Activated CD8-positive, alpha-beta T cell treated with anti-CD3 and anti-CD28 coated beads, Interleukin-2, amount 10 ng/mL, durations not matched to agents 7 days and 5 days (primary cell): ENCODE results near the gene CMIP. TPM values are rescaled to one million over a fixed set of nuclear protein-coding genes. Genes with fewer than 3 reads are reported as not detected.

ENCODE experiments used
- ATAC-seq: fragments of 150-1000 bp; cut with Tn5 transposase; one replicate; pipeline ENCODE4 v1.10.0; 2021; ENCODE audit warnings: moderate library complexity
- CTCF ChIA-PET: fragments of 350-600 bp; sonication (Branson Sonifier 250); formaldehyde crosslinking; loops from one replicate; lab custom pipeline; 2021; ENCODE audit warnings: antibody characterized with exemption; lab: Charles Lee
- POLR2A ChIA-PET: fragments of 350-600 bp; sonication (Branson Sonifier 250); formaldehyde crosslinking; loops from one replicate; lab custom pipeline; 2021; ENCODE audit warnings: antibody characterized with exemption; lab: Charles Lee
- DNase-seq: peaks from one replicate; pipeline ENCODE4 v3.0.0-alpha.2; 2020
- H3K27ac Mint-ChIP-seq: one replicate; pipeline ENCODE4 v1.8.0; 2021; ENCODE audit warnings: mild to moderate bottlenecking, mixed read lengths
- H3K27me3 Mint-ChIP-seq: one replicate; pipeline ENCODE4 v1.8.0; 2021; ENCODE audit warnings: low read depth, mixed read lengths
- H3K36me3 Mint-ChIP-seq: one replicate; pipeline ENCODE4 v1.8.0; 2021; ENCODE audit warnings: low read depth, mixed read lengths
- H3K4me1 Mint-ChIP-seq: one replicate; pipeline ENCODE4 v1.8.0; 2021; ENCODE audit warnings: low read depth, mixed read lengths
- H3K4me3 Mint-ChIP-seq: one replicate; pipeline ENCODE4 v1.8.0; 2021; ENCODE audit warnings: mild to moderate bottlenecking, mixed read lengths
- H3K9me3 Mint-ChIP-seq: one replicate; pipeline ENCODE4 v1.8.0; 2022; ENCODE audit warnings: mixed read lengths; ENCODE audit not compliant: insufficient read depth
- total RNA-seq, 2 experiments: library from RNA; stranded (reverse); gene quantifications; one replicate each; pipeline ENCODE4 v1.2.3, GENCODE V29; 2021

Gene CMIP
- total RNA-seq, 2 experiments from 2014 or later: 62.5 to 70.4 TPM

GRCh38 chr16:81710044-81710443, 265.4 kb downstream of the CMIP start:
- no peak overlapping the region for H3K4me3 Mint-ChIP-seq
- peaks cover 26% of the 10 kb centered on the region for H3K36me3 Mint-ChIP-seq
- CTCF ChIA-PET: no interaction called here
- no peak overlapping the region for H3K27ac Mint-ChIP-seq
- no peak for ATAC-seq
- no peaks in the 10 kb centered on the region for H3K9me3 Mint-ChIP-seq
- peaks cover 7% of the 10 kb centered on the region for H3K4me1 Mint-ChIP-seq
- H3K27me3 Mint-ChIP-seq: no peaks in the 10 kb centered on the region
- POLR2A ChIA-PET: no interaction called here
- DNase-seq: no peak

- Mint-ChIP-seq H3K4me3 (no peak overlapping the region), H3K4me1 (peaks cover 13% of the 10 kb centered on the region), H3K9me3 (no peaks in the 10 kb centered on the region), H3K36me3 (peaks cover 22% of the 10 kb centered on the region), H3K27ac (no peak overlapping the region), H3K27me3 (no peaks in the 10 kb centered on the region)
- DNase-seq: no peak
- ChIA-PET CTCF (no interaction called here), POLR2A (no interaction called here)
- no peak for ATAC-seq
These were observed 266.0 kb downstream of the CMIP start for GRCh38 chr16:81710596-81710995.

- ChIA-PET POLR2A (no interaction called here), CTCF (no interaction called here)
- ATAC-seq: no peak
- no peaks in the 10 kb centered on the region for H3K27me3 Mint-ChIP-seq
- peaks cover 24% of the 10 kb centered on the region for H3K4me1 Mint-ChIP-seq
- no peak for DNase-seq
- no peak overlapping the region for H3K4me3 Mint-ChIP-seq
- H3K36me3 Mint-ChIP-seq: peaks cover 18% of the 10 kb centered on the region
- H3K9me3 Mint-ChIP-seq: no peaks in the 10 kb centered on the region
- no peak overlapping the region for H3K27ac Mint-ChIP-seq
These were observed 267.2 kb downstream of the CMIP start for GRCh38 chr16:81711657-81712319.

GRCh38 chr16:81712681-81713080, 268.1 kb downstream of the CMIP start:
- Mint-ChIP-seq H3K27me3 (no peaks in the 10 kb centered on the region), H3K4me3 (no peak overlapping the region), H3K36me3 (peaks cover 10% of the 10 kb centered on the region), H3K27ac (no peak overlapping the region), H3K9me3 (no peaks in the 10 kb centered on the region), H3K4me1 (peaks cover 29% of the 10 kb centered on the region)
- ATAC-seq (no peak), DNase-seq (no peak)
- POLR2A ChIA-PET: interaction anchor here (0.8 kb wide), 1 partner anchor 17 kb away, joined by 4 read pairs; no protein-coding TSS in a partner anchor
- CTCF ChIA-PET: no interaction called here

GRCh38 chr16:81713295-81713772, 268.7 kb downstream of the CMIP start:
- no peak for ATAC-seq
- Mint-ChIP-seq H3K27me3 (no peaks in the 10 kb centered on the region), H3K27ac (peak overlapping the region; percentile 7), H3K4me1 (peaks cover 34% of the 10 kb centered on the region), H3K4me3 (no peak overlapping the region), H3K9me3 (no peaks in the 10 kb centered on the region), H3K36me3 (peaks cover 6% of the 10 kb centered on the region)
- POLR2A ChIA-PET: interaction anchor here (0.8 kb wide), 1 partner anchor 16 kb away, joined by 4 read pairs; no protein-coding TSS in a partner anchor
- CTCF ChIA-PET: interaction anchor here (2.4 kb wide), 1 partner anchor 16 kb away, joined by 10 read pairs; no protein-coding TSS in a partner anchor
- no peak for DNase-seq

GRCh38 chr16:81713796-81714195, 269.2 kb downstream of the CMIP start:
- ATAC-seq: no peak
- POLR2A ChIA-PET: no interaction called here
- DNase-seq: no peak

GRCh38 chr16:81714583-81714982, 270.0 kb downstream of the CMIP start:
- ATAC-seq (no peak), DNase-seq (no peak)
- no peaks in the 10 kb centered on the region for H3K9me3 Mint-ChIP-seq
- peaks cover 5% of the 10 kb centered on the region for H3K36me3 Mint-ChIP-seq
- peaks cover 44% of the 10 kb centered on the region for H3K4me1 Mint-ChIP-seq
- H3K27ac Mint-ChIP-seq: peak overlapping the region; percentile 37
- no peaks in the 10 kb centered on the region for H3K27me3 Mint-ChIP-seq
- ChIA-PET CTCF (interaction anchor here (0.8 to 2.4 kb wide), 5 partner anchors 16 to 349 kb away, joined by 3 to 10 read pairs (median 5); no protein-coding TSS in a partner anchor), POLR2A (interaction anchor here (0.6 kb wide), 1 partner anchor 395 kb away, joined by 3 read pairs; no protein-coding TSS in a partner anchor)
- H3K4me3 Mint-ChIP-seq: peak overlapping the region; percentile 38

More at GRCh38 chr16:81713796-81714195, 269.2 kb downstream of the CMIP start:
- Mint-ChIP-seq H3K27ac (peak overlapping the region; percentile 7), H3K27me3 (no peaks in the 10 kb centered on the region), H3K4me1 (peaks cover 38% of the 10 kb centered on the region), H3K36me3 (peaks cover 5% of the 10 kb centered on the region), H3K9me3 (no peaks in the 10 kb centered on the region), H3K4me3 (no peak overlapping the region)
- CTCF ChIA-PET: interaction anchor here (1.1 to 2.4 kb wide), 3 partner anchors 16 to 348 kb away, joined by 5 to 10 read pairs (median 6); no protein-coding TSS in a partner anchor

- Mint-ChIP-seq H3K4me1 (peaks cover 45% of the 10 kb centered on the region), H3K27ac (peak overlapping the region; percentile 68), H3K4me3 (peak overlapping the region; percentile 38), H3K36me3 (peaks cover 3% of the 10 kb centered on the region), H3K27me3 (no peaks in the 10 kb centered on the region), H3K9me3 (no peaks in the 10 kb centered on the region)
- POLR2A ChIA-PET: interaction anchor here (0.7 kb wide), 1 partner anchor 84 kb away, joined by 3 read pairs; no protein-coding TSS in a partner anchor
- peak; percentile 58 for ATAC-seq
- DNase-seq: peak; percentile 61
- CTCF ChIA-PET: interaction anchor here (0.9 to 2.4 kb wide), 4 partner anchors 15 to 84 kb away, joined by 3 to 10 read pairs (median 4); no protein-coding TSS in a partner anchor
These were observed 271.0 kb downstream of the CMIP start for GRCh38 chr16:81715358-81716196.

GRCh38 chr16:81716478-81717225, 272.0 kb downstream of the CMIP start:
- Mint-ChIP-seq H3K27me3 (no peaks in the 10 kb centered on the region), H3K9me3 (no peaks in the 10 kb centered on the region), H3K27ac (peak overlapping the region; percentile 16), H3K4me3 (peak overlapping the region; percentile 38), H3K36me3 (peaks cover 2% of the 10 kb centered on the region), H3K4me1 (peaks cover 45% of the 10 kb centered on the region)
- CTCF ChIA-PET: interaction anchor here (0.7 to 2.5 kb wide), 3 partner anchors 85 to 287 kb away, joined by 3 to 14 read pairs (median 4); no protein-coding TSS in a partner anchor
- POLR2A ChIA-PET: interaction anchor here (0.8 kb wide), 1 partner anchor 110 kb away, joined by 3 read pairs; no protein-coding TSS in a partner anchor
- no peak for ATAC-seq
- no peak for DNase-seq

- H3K9me3 Mint-ChIP-seq: no peaks in the 10 kb centered on the region
These were observed 273.1 kb downstream of the CMIP start for GRCh38 chr16:81717662-81718189.

More at GRCh38 chr16:81717662-81718189, 273.1 kb downstream of the CMIP start:
- ChIA-PET CTCF (interaction anchor here (0.6 to 2.5 kb wide), 6 partner anchors 12 to 352 kb away, joined by 3 to 14 read pairs (median 4); no protein-coding TSS in a partner anchor), POLR2A (interaction anchor here (0.8 to 1.8 kb wide), 2 partner anchors 101 to 111 kb away, joined by 3 to 4 read pairs; no protein-coding TSS in a partner anchor)
- Mint-ChIP-seq H3K27ac (peak overlapping the region; percentile 77), H3K36me3 (no peaks in the 10 kb centered on the region), H3K4me3 (peak overlapping the region; percentile 8), H3K27me3 (no peaks in the 10 kb centered on the region), H3K4me1 (peaks cover 48% of the 10 kb centered on the region)
- DNase-seq (no peak), ATAC-seq (no peak)
